Measurements from ENCODE around the gene SHISA9.

DNA sequence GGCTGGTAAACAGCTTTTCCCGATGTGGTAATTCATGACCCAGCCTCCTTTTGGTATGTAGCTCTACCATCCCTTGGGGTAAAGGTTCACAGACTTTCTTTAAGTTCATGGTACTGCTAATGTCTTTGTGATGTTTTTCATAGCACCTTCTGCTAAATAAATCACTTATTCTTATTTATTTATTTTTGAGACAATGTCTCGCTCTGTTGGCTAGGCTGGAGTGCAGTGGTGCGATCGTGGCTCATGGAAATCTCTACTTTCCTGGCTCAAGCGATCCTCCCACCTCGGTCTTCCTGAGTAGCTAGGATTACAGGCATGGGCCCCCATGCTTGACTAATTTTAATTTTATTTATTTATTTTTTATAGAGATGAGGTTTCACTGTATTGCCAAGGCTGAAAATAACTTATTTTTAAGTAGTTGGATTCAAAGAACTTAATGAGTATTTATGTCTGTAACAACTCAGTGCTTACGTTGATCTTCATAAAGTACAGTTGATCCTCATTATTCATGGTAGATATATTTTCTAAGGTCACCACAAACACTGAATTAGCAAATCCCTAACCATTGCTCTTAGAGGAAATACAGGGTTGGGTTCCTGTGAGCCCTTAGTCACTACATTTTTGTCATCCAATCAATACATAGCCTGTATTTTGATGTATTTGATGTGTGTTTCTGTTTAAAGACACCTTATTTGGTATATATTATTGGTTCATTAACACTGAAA, 97.1 kb downstream of the SHISA9 start:
- TF ChIP-seq, protein P1, sequence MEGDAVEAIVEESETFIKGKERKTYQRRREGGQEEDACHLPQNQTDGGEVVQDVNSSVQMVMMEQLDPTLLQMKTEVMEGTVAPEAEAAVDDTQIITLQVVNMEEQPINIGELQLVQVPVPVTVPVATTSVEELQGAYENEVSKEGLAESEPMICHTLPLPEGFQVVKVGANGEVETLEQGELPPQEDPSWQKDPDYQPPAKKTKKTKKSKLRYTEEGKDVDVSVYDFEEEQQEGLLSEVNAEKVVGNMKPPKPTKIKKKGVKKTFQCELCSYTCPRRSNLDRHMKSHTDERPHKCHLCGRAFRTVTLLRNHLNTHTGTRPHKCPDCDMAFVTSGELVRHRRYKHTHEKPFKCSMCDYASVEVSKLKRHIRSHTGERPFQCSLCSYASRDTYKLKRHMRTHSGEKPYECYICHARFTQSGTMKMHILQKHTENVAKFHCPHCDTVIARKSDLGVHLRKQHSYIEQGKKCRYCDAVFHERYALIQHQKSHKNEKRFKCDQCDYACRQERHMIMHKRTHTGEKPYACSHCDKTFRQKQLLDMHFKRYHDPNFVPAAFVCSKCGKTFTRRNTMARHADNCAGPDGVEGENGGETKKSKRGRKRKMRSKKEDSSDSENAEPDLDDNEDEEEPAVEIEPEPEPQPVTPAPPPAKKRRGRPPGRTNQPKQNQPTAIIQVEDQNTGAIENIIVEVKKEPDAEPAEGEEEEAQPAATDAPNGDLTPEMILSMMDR (IDR thresholded peaks at IDR 0.05): no peak
- no peak for TF ChIP-seq EZH2 (IDR thresholded peaks at IDR 0.05; ENCODE audit: borderline replicate concordance, insufficient read depth, low read depth, low read length, poor library complexity, severe bottlenecking)
